OCI-LY1 (cell line): ENCODE results near the gene SMAD4.

Experiments
- EZH2 ChIP-seq: fragments of 200-600 bp; sonication (generic), shearing (Covaris generic); IDR thresholded peaks from 2 replicates; pipeline ENCODE4 v1.8.0; 2017; ENCODE audit warnings: borderline replicate concordance, mixed run types, mild to moderate bottlenecking, antibody characterized with exemption, low read length, moderate library complexity, mixed read lengths
- TF ChIP-seq, protein P1 (sequence below): fragments of 200-600 bp; sonication (generic), shearing (Covaris generic); IDR thresholded peaks from 2 replicates; pipeline ENCODE4 v1.5.1; 2017; ENCODE audit warnings: mild to moderate bottlenecking, antibody characterized with exemption, low read length, moderate library complexity, mixed read lengths

DNA sequence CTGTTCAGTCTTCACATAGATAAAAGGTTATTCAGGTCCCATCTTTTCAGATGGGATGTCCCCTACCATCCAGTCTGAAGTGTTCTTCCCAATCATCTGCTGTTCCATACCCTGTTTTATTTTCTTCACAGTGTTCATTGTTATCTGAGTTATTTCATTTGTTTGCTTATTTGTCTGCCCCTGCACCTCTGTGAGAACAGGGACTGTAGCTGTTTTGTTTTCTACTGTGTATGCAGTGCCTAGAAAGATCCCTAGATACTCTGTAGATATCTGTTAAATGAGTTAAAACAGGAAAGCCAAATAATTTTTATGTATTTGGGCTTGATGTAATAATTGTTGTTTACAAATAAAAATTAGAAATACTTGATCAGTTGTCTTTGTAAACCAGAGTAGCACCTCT is 34.2 kb downstream of the SMAD4 start:
- TF ChIP-seq, protein P1, sequence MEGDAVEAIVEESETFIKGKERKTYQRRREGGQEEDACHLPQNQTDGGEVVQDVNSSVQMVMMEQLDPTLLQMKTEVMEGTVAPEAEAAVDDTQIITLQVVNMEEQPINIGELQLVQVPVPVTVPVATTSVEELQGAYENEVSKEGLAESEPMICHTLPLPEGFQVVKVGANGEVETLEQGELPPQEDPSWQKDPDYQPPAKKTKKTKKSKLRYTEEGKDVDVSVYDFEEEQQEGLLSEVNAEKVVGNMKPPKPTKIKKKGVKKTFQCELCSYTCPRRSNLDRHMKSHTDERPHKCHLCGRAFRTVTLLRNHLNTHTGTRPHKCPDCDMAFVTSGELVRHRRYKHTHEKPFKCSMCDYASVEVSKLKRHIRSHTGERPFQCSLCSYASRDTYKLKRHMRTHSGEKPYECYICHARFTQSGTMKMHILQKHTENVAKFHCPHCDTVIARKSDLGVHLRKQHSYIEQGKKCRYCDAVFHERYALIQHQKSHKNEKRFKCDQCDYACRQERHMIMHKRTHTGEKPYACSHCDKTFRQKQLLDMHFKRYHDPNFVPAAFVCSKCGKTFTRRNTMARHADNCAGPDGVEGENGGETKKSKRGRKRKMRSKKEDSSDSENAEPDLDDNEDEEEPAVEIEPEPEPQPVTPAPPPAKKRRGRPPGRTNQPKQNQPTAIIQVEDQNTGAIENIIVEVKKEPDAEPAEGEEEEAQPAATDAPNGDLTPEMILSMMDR = no peak
- TF ChIP-seq EZH2 = no peak
